Ectodermal cell (in vitro differentiated cells): ENCODE data around the gene TAGLN2.

Experiments
- H3K27ac ChIP-seq: 2 replicates; pipeline ENCODE4 v1.7.0; 2013; ENCODE audit warnings: mild to moderate bottlenecking, low read depth, low read length; ENCODE audit not compliant: insufficient read depth, poor library complexity, severe bottlenecking
- H3K27me3 ChIP-seq: 2 replicates; pipeline ENCODE4 v1.7.0; 2013; ENCODE audit warnings: mild to moderate bottlenecking, low read length; ENCODE audit not compliant: insufficient read depth, control insufficient read depth, poor library complexity, severe bottlenecking
- H3K36me3 ChIP-seq: one replicate; pipeline ENCODE4 v1.7.0; 2013; ENCODE audit warnings: low read length; ENCODE audit not compliant: control insufficient read depth, insufficient read depth
- H3K4me1 ChIP-seq: one replicate; pipeline ENCODE4 v1.7.0; 2013; ENCODE audit warnings: low read length; ENCODE audit not compliant: control insufficient read depth, insufficient read depth
- H3K4me3 ChIP-seq: 2 replicates; pipeline ENCODE4 v1.7.0; 2013; ENCODE audit warnings: low read depth, low read length, control low read depth; ENCODE audit not compliant: insufficient read depth
- H3K9me3 ChIP-seq: 2 replicates; pipeline ENCODE4 v1.7.0; 2013; ENCODE audit warnings: mild to moderate bottlenecking, low read length, moderate library complexity; ENCODE audit not compliant: control insufficient read depth
- WGBS, 2 experiments: methylation state at CpG; one replicate each; pipeline ENCODE4 v1.1.7; 2013; ENCODE audit warnings: missing lambda C conversion rate in 2 of 2; 5-methylcytosine and 5-hydroxymethylcytosine counted together

TAGLN2 gene

DNA sequence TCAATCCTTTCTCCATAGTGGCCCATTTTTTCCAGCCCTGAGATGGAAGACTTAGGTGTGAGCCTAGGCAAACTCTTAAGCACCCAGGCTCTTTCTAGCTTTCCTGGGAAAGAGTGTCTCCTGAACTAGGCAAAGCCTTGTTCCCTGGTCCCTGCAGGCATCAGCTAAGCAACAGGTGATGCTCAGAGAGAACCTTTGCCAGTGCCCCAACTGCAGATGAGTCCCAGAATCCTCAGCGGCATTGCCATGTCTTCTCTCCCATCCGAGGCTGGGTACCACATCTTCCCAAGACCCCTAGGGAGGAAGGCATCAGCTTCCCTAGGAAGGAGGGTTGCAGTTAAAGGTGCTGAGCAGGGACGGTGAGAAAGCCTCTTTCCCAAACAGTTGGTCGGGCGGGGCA lies 54.6 kb downstream of the TAGLN2 start:
- H3K36me3 ChIP-seq: no peaks in the 10 kb centered on the region
- no peaks in the 10 kb centered on the region for H3K9me3 ChIP-seq
- H3K27ac ChIP-seq: no peak overlapping the region
- 94 to 98% methylated on average over 5 of the region's 5 CpGs for WGBS, 2 experiments
- no peak overlapping the region for H3K4me3 ChIP-seq
- no peaks in the 10 kb centered on the region for H3K4me1 ChIP-seq
- no peaks in the 10 kb centered on the region for H3K27me3 ChIP-seq

DNA sequence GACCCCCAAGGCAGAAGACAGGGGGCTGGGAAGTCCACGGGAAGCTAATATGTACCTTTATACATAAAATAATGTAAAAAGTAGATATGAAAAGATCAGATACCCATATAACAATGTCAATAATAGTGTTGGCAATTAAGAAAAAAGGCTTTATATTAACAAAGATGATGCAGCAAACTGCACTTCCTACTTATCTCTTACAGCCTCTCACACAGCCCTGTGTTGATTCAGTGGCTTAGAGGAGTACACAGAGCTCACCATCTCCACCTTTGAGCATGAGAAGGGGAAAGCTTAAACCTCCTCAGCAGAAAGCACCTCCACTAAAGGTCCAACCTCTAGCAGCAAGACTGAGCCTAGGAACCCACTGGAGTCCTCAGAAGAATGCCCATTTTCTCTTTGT lies 55.7 kb downstream of the TAGLN2 start:
- H3K9me3 ChIP-seq: no peaks in the 10 kb centered on the region
- H3K36me3 ChIP-seq: no peaks in the 10 kb centered on the region
- H3K27me3 ChIP-seq: no peaks in the 10 kb centered on the region
- no CpG with 5 or more reads among the region's 1 CpG for WGBS, 2 experiments
- no peak overlapping the region for H3K4me3 ChIP-seq
- H3K4me1 ChIP-seq: peaks cover 5% of the 10 kb centered on the region
- H3K27ac ChIP-seq: no peak overlapping the region

DNA sequence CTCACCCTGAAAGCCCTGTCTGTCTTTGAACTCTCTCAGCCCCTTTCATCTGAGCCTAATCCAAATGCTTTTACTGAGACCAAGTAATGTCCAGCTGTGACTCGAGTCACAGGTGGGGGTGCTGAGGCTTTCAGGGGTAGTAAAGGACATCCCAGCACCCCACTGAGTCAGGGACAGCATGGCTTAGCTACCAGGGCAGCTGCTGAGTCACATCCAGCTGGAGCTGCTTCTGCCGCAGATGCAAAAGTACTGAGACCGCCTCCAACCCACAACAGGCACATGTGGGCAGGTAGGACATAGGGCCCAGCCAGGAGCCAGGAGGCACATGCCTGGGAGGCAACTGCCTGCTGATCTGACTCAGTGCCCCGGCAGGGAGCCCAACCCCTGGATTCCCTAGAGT lies 56.1 kb downstream of the TAGLN2 start:
- H3K27me3 ChIP-seq: no peaks in the 10 kb centered on the region

DNA sequence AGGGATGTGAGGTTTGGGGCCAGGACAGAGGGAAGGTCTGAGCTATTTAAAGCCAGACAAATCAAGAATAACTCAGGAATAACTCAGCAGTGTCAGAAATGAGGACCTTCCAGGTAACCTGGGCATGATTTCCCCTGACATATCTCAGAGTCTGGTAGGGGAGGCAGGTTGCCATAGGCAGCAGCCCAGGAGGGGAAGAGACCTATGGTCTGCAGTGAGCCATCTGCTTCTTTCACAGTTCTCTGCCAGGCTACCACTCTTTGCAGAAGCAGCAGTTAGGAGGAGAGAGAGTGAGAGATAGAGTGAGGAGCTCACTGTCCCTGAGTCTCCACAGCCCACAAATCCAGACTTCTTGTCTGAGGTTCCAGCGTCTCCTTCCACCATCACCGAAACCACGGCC lies 56.5 kb downstream of the TAGLN2 start:
- Histone ChIP-seq H3K4me3 (no peak overlapping the region), H3K36me3 (no peaks in the 10 kb centered on the region), H3K9me3 (no peaks in the 10 kb centered on the region), H3K4me1 (peaks cover 5% of the 10 kb centered on the region), H3K27me3 (no peaks in the 10 kb centered on the region), H3K27ac (no peak overlapping the region)
- WGBS, 2 experiments: 81 to 94% methylated on average over 3 of the region's 3 CpGs

More for the DNA sequence above, 56.1 kb downstream of the TAGLN2 start:
- no peak overlapping the region for H3K27ac ChIP-seq
- peaks cover 5% of the 10 kb centered on the region for H3K4me1 ChIP-seq
- 71% methylated on average over 4 of the region's 4 CpGs for WGBS, 2 experiments
- no peak overlapping the region for H3K4me3 ChIP-seq
- H3K9me3 ChIP-seq: no peaks in the 10 kb centered on the region
- no peaks in the 10 kb centered on the region for H3K36me3 ChIP-seq
